HepG2 (cell line): ENCODE data around the gene ABCF1. TPM values are rescaled to one million over a fixed set of nuclear protein-coding genes. Genes with fewer than 3 reads are reported as not detected.

Experiments
- ATAC-seq: fragments of 200-7000 bp; cut with Tn5 transposase; 3 replicates; pipeline ENCODE4 v1.9.1; 2020; ENCODE audit warnings: mild to moderate bottlenecking, moderate library complexity
- BruUV-seq: library from RNA; stranded (reverse); fragments of 400-500 nt; replicated peaks from 2 replicates; lab custom pipeline; 2021; lab: Mats Ljungman, UMichigan
- CTCF ChIA-PET: fragments of 300-600 bp; formaldehyde crosslinking; extraction: SDS; loops from one replicate; lab custom pipeline; 2021; ENCODE audit warnings: low total read pairs, inconsistent platforms, low intra/inter-chr PET ratio; lab: Yijun Ruan, JAX
- POLR2A ChIA-PET: fragments of 350-600 bp; sonication (Branson Sonifier 250); formaldehyde crosslinking; loops from one replicate; lab custom pipeline; 2020; ENCODE audit warnings: antibody characterized with exemption, inconsistent platforms; lab: Yijun Ruan, JAX
- DNase-seq: peaks from one replicate; pipeline ENCODE4 v3.0.0-alpha.2; 2015; ENCODE audit warnings: low spot score
- FAIRE-seq: peaks from 3 replicates; lab custom pipeline; 2011; peaks lifted over from hg19 to GRCh38; lab: Jason Lieb, UNC
- H2AFZ ChIP-seq: one replicate; pipeline ENCODE4 v1.6.1; 2011; ENCODE audit warnings: low read length, inconsistent platforms
- H3K27ac ChIP-seq: fragments of 300-600 bp; 3 replicates; pipeline ENCODE4 v1.8.0; 2011; ENCODE audit warnings: mixed run types, mild to moderate bottlenecking, mixed read lengths, low read length, inconsistent platforms; ENCODE audit not compliant: insufficient read depth; ENCODE audit errors: extremely low read length
- H3K27me3 ChIP-seq, 2 experiments: fragments of 200-600 bp in 1 of 2; 2 replicates in 1 of 2; 3 replicates in 1 of 2; pipeline versions ENCODE4 v1.6.0 to v1.8.0; 2011; ENCODE audit warnings: low read length in 2 of 2, mild to moderate bottlenecking in 2 of 2, moderate library complexity in 2 of 2, inconsistent platforms in 1 of 2; ENCODE audit not compliant: insufficient read depth in 2 of 2, control insufficient read depth in 1 of 2
- H3K36me3 ChIP-seq, 2 experiments: fragments of 200-600 bp in 1 of 2; replicated peaks in 1 of 2; 2 replicates in 1 of 2; 3 replicates in 1 of 2; pipeline versions ENCODE4 v1.5.1 to v1.8.0; 2011; ENCODE audit warnings: low read length in 2 of 2, inconsistent platforms in 1 of 2; ENCODE audit not compliant: insufficient read depth in 2 of 2, control insufficient read depth in 1 of 2
- H3K4me1 ChIP-seq: 2 replicates; pipeline ENCODE4 v1.5.1; 2012; ENCODE audit warnings: low read length, inconsistent platforms; ENCODE audit not compliant: insufficient read depth
- H3K4me2 ChIP-seq: 2 replicates; pipeline ENCODE4 v1.6.0; 2011; ENCODE audit warnings: low read depth, low read length, inconsistent platforms
- H3K4me3 ChIP-seq, 3 experiments: fragments of 200-600 bp in 1 of 3; sonication (generic), shearing (Covaris generic) in 1 of 3; replicated peaks in 1 of 3; 2 replicates each; pipeline ENCODE4 v1.5.1; 2011 to 2016; ENCODE audit warnings: low read length in 3 of 3, inconsistent platforms in 2 of 3, low read depth in 2 of 3, mild to moderate bottlenecking in 2 of 3, control low read depth in 1 of 3, mixed read lengths in 1 of 3; ENCODE audit not compliant: insufficient read depth in 1 of 3
- H3K79me2 ChIP-seq: one replicate; pipeline ENCODE4 v1.6.1; 2011; ENCODE audit warnings: low read length, inconsistent platforms; ENCODE audit not compliant: insufficient read depth
- H3K9ac ChIP-seq: 2 replicates; pipeline ENCODE4 v1.6.0; 2011; ENCODE audit warnings: mild to moderate bottlenecking, low read depth, low read length, inconsistent platforms; ENCODE audit not compliant: insufficient read depth
- H3K9me3 ChIP-seq: 2 replicates; pipeline ENCODE4 v1.5.1; 2012; ENCODE audit warnings: mild to moderate bottlenecking, low read length
- H4K20me1 ChIP-seq: 2 replicates; pipeline ENCODE4 v1.6.0; 2011; ENCODE audit warnings: inconsistent platforms, mild to moderate bottlenecking, low read length, moderate library complexity; ENCODE audit not compliant: insufficient read depth
- ATRX ChIP-seq: sonication (generic); formaldehyde crosslinking; IDR thresholded peaks from 2 replicates; pipeline ENCODE4 v1.4.0; 2020; ENCODE audit warnings: missing genetic modification reagents, borderline replicate concordance
- BATF2 ChIP-seq: sonication (generic); formaldehyde crosslinking; IDR thresholded peaks from 2 replicates; pipeline ENCODE4 v1.8.0; 2022; ENCODE audit warnings: mild to moderate bottlenecking, missing genetic modification reagents, moderate library complexity
- CBX2 ChIP-seq, 2 experiments: fragments of 200-600 bp in 1 of 2; sonication (generic); formaldehyde crosslinking in 1 of 2; IDR thresholded peaks; 2 replicates each; pipeline versions ENCODE4 v1.7.0 to v1.8.1; 2018 to 2022; ENCODE audit warnings: low read depth in 2 of 2, low read length in 1 of 2, mild to moderate bottlenecking in 1 of 2, missing genetic modification reagents in 1 of 2
- DNMT1 ChIP-seq: sonication (generic); formaldehyde crosslinking; IDR thresholded peaks from 2 replicates; pipeline ENCODE4 v1.5.1; 2020; ENCODE audit warnings: mild to moderate bottlenecking, missing genetic modification reagents
- DNMT3B ChIP-seq: conservative IDR thresholded peaks from 2 replicates; pipeline ENCODE4 v1.6.1; 2016; ENCODE audit warnings: missing biosample characterization, control low read depth
- FOXM1 ChIP-seq: sonication (generic); formaldehyde crosslinking; IDR thresholded peaks from 2 replicates; pipeline ENCODE4 v1.5.0; 2020; ENCODE audit warnings: missing genetic modification reagents
- HDAC6 ChIP-seq: fragments of 200-600 bp; sonication (generic); IDR thresholded peaks from 2 replicates; pipeline ENCODE4 v1.7.0; 2017; ENCODE audit warnings: mild to moderate bottlenecking, antibody characterized with exemption, low read length, low read depth
- HOXA7 ChIP-seq: sonication (generic); formaldehyde crosslinking; IDR thresholded peaks from 2 replicates; pipeline ENCODE4 v1.8.1; 2022; ENCODE audit warnings: mild to moderate bottlenecking, missing genetic modification reagents, moderate library complexity
- KLF11 ChIP-seq: IDR thresholded peaks from 2 replicates; pipeline ENCODE4 v1.6.1; 2016; ENCODE audit warnings: missing compliant biosample characterization
- NR2C2 ChIP-seq: sonication (generic); formaldehyde crosslinking; IDR thresholded peaks from 2 replicates; pipeline ENCODE4 v1.4.0; 2020; ENCODE audit warnings: missing genetic modification reagents, mild to moderate bottlenecking, moderate library complexity, borderline replicate concordance
- NR2F2 ChIP-seq: IDR thresholded peaks from 2 replicates; pipeline ENCODE4 v1.6.1; 2012; ENCODE audit warnings: low read depth, inconsistent platforms, borderline replicate concordance
- POLR2AphosphoS5 ChIP-seq: IDR thresholded peaks from 2 replicates; pipeline ENCODE4 v1.6.1; 2012; ENCODE audit warnings: low read depth, low read length
- POLR2G ChIP-seq: fragments of 200-400 bp; formaldehyde crosslinking; IDR thresholded peaks from 2 replicates; pipeline ENCODE4 v1.6.1; 2018; ENCODE audit warnings: mild to moderate bottlenecking, low read depth, low read length, moderate library complexity
- PRMT3 ChIP-seq: sonication (generic); formaldehyde crosslinking; IDR thresholded peaks from 2 replicates; pipeline ENCODE4 v1.8.1; 2022; ENCODE audit warnings: low read depth, mild to moderate bottlenecking, moderate library complexity, missing genetic modification reagents, borderline replicate concordance
- RFX5 ChIP-seq: IDR thresholded peaks from 2 replicates; pipeline ENCODE4 v1.6.1; 2011; ENCODE audit warnings: low read depth, low read length, improper control_type of control experiment
- SALL1 ChIP-seq: sonication (generic); formaldehyde crosslinking; IDR thresholded peaks from 2 replicates; pipeline ENCODE4 v1.8.0; 2022; ENCODE audit warnings: mild to moderate bottlenecking, missing genetic modification reagents
- TOE1 ChIP-seq: sonication (generic); formaldehyde crosslinking; IDR thresholded peaks from 2 replicates; pipeline ENCODE4 v1.4.0; 2020; ENCODE audit warnings: mild to moderate bottlenecking, missing genetic modification reagents
- ZBTB1 ChIP-seq: sonication (generic); formaldehyde crosslinking; IDR thresholded peaks from 2 replicates; pipeline ENCODE4 v1.4.0; 2020; ENCODE audit warnings: missing genetic modification reagents, borderline replicate concordance
- ZNF263 ChIP-seq: sonication (generic); formaldehyde crosslinking; IDR thresholded peaks from 2 replicates; pipeline ENCODE4 v1.4.0; 2020; ENCODE audit warnings: missing genetic modification reagents
- WGBS: methylation state at CpG from one replicate; pipeline ENCODE4 v1.1.6; 2017; ENCODE audit warnings: low lambda C conversion rate; 5-methylcytosine and 5-hydroxymethylcytosine counted together
- in situ Hi-C: cut with HindIII; loops from 2 replicates; pipeline ENCODE4 v1.10.0; 2017; ENCODE audit warnings: low pct_unique_long_range_greater_than_20kb; ENCODE audit not compliant: extremely low pct_ligation_motif_present
- intact Hi-C: fragments of 100-400 bp; cut with micrococcal nuclease; formaldehyde crosslinking; loops from one replicate; pipeline ENCODE4 v1.10.0; 2022; ENCODE audit not compliant: unreplicated experiment
- polyA plus RNA-seq, 8 experiments: library from polyadenylated mRNA; depleted of rRNA in 3 of 8; stranded (reverse) in 7 of 8; unstranded in 1 of 8; fragments of >200 nt; fragmentation: Illumina TruSeq in 4 of 8; extraction: Trizol in 4 of 8; gene quantifications; 2 replicates each; pipeline versions ENCODE4 v1.2.1 to v1.2.3, GENCODE V29; 2011 to 2016; ENCODE audit warnings: low read depth in 4 of 8, missing spikeins in 1 of 8, mixed read lengths in 1 of 8; ENCODE audit not compliant: insufficient read depth in 1 of 8
- total RNA-seq, 5 experiments: library from RNA; depleted of rRNA; stranded (reverse); fragments of >200 nt; fragmentation: Illumina TruSeq; extraction: Trizol; gene quantifications; 2 replicates each; pipeline ENCODE4 v1.2.3, GENCODE V29; 2016; ENCODE audit warnings: low read depth in 1 of 5
- TF ChIP-seq, protein P1 (sequence below): sonication (generic); formaldehyde crosslinking; IDR thresholded peaks from 2 replicates; pipeline ENCODE4 v1.5.1; 2020; ENCODE audit warnings: mild to moderate bottlenecking, missing genetic modification reagents, borderline replicate concordance

Gene ABCF1
- total and polyA plus RNA-seq, 2 of the 13 experiments (the other 11 are each of a cell fraction or from before 2014, with no cell fraction given) = 25.4 to 98.9 TPM

GRCh38 chr6:30612687-30613248 is 41.5 kb downstream of the ABCF1 start:
- no peak overlapping the region for H3K27ac ChIP-seq
- H3K9ac ChIP-seq = no peak overlapping the region
- no TSS peak for BruUV-seq
- intact Hi-C loops (no loop called here), in situ Hi-C loops (no loop called here)
- ATAC-seq (no peak), DNase-seq (no peak), FAIRE-seq (no peak)
- POLR2A ChIA-PET = interaction anchor here (0.5 to 4.8 kb wide), 22 partner anchors 12 to 113 kb away, joined by 3 to 172 read pairs (median 5); partner anchors contain the start of genes ABCF1, ATAT1, C6orf136 and DHX16
- H3K27me3 ChIP-seq = no peaks in the 10 kb centered on the region; a peak in 1 of 5 replicates
- H3K79me2 ChIP-seq = peaks cover 25% of the 10 kb centered on the region
- no peaks in the 10 kb centered on the region for H3K9me3 ChIP-seq
- WGBS = 83% methylated on average over 6 of the region's 6 CpGs
- peaks cover 12% of the 10 kb centered on the region for H4K20me1 ChIP-seq
- H2AFZ ChIP-seq = no peak overlapping the region
- H3K4me3 ChIP-seq = no peak overlapping the region
- CTCF ChIA-PET = no interaction called here
- H3K4me2 ChIP-seq = no peak overlapping the region
- peaks cover 22% of the 10 kb centered on the region for H3K4me1 ChIP-seq
- peaks cover 9 to 20% of the 10 kb centered on the region in 2 experiments for H3K36me3 ChIP-seq
- TF ChIP-seq POLR2G (peak; percentile 75), NR2F2 (0 out of 2 replicates have a peak, but pooled peaks have one; percentile 11), ZBTB1 (CRISPR knock-in tag) (no peak), RFX5 (no peak), PRMT3 (0 out of 2 replicates have a peak, but pooled peaks have one; percentile 47), HDAC6 (no peak), TOE1 (CRISPR knock-in tag) (no peak), DNMT3B (CRISPR knock-in tag) (no peak), BATF2 (CRISPR knock-in tag) (no peak), ATRX (CRISPR knock-in tag) (no peak), CBX2 (IDR thresholded peaks at IDR 0.05; ENCODE audit: low read depth, low read length) (no peak), CBX2 (CRISPR knock-in tag; IDR thresholded peaks at IDR 0.05; ENCODE audit: low read depth) (no peak), POLR2AphosphoS5 (peak; percentile 14; the same call in 1 of the 2 replicates), FOXM1 (CRISPR knock-in tag) (no peak), HOXA7 (no peak), ZNF263 (CRISPR knock-in tag) (no peak), NR2C2 (CRISPR knock-in tag) (no peak), KLF11 (CRISPR knock-in tag) (no peak), SALL1 (CRISPR knock-in tag) (no peak), DNMT1 (no peak)
- TF ChIP-seq, protein P1, sequence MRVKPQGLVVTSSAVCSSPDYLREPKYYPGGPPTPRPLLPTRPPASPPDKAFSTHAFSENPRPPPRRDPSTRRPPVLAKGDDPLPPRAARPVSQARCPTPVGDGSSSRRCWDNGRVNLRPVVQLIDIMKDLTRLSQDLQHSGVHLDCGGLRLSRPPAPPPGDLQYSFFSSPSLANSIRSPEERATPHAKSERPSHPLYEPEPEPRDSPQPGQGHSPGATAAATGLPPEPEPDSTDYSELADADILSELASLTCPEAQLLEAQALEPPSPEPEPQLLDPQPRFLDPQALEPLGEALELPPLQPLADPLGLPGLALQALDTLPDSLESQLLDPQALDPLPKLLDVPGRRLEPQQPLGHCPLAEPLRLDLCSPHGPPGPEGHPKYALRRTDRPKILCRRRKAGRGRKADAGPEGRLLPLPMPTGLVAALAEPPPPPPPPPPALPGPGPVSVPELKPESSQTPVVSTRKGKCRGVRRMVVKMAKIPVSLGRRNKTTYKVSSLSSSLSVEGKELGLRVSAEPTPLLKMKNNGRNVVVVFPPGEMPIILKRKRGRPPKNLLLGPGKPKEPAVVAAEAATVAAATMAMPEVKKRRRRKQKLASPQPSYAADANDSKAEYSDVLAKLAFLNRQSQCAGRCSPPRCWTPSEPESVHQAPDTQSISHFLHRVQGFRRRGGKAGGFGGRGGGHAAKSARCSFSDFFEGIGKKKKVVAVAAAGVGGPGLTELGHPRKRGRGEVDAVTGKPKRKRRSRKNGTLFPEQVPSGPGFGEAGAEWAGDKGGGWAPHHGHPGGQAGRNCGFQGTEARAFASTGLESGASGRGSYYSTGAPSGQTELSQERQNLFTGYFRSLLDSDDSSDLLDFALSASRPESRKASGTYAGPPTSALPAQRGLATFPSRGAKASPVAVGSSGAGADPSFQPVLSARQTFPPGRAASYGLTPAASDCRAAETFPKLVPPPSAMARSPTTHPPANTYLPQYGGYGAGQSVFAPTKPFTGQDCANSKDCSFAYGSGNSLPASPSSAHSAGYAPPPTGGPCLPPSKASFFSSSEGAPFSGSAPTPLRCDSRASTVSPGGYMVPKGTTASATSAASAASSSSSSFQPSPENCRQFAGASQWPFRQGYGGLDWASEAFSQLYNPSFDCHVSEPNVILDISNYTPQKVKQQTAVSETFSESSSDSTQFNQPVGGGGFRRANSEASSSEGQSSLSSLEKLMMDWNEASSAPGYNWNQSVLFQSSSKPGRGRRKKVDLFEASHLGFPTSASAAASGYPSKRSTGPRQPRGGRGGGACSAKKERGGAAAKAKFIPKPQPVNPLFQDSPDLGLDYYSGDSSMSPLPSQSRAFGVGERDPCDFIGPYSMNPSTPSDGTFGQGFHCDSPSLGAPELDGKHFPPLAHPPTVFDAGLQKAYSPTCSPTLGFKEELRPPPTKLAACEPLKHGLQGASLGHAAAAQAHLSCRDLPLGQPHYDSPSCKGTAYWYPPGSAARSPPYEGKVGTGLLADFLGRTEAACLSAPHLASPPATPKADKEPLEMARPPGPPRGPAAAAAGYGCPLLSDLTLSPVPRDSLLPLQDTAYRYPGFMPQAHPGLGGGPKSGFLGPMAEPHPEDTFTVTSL (CRISPR knock-in tag) = no peak
